ENCODE data around the gene PSMD14.

Gene PSMD14

DNA sequence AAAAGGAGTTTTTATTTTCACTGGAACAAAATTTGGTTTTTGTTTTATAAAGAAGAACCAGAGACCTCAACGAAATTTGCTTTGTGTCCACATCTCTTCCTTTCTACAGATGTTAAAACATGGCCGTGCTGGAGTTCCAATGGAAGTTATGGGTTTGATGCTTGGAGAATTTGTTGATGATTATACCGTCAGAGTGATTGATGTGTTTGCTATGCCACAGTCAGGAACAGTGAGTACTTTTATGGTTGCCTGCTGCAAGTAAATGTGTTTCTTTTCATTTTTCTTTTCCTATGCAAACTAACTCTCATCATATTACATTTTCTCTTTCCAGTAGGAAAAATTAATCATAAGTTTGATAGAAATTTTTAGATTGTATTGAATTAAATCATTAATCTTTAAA, 59.5 kb downstream of the PSMD14 start:
- Histone ChIP-seq H3K27ac (ENCODE audit: extremely low read depth, low read depth, low read length) (no peak overlapping the region), H3K36me3 (ENCODE audit: control insufficient read depth in 2 of 2, insufficient read depth in 1 of 2, low read length in 2 of 2) (peaks cover 3 to 34% of the 10 kb centered on the region in 2 experiments; a peak in 2 of 3 replicates), H3K4me1 (ENCODE audit: control insufficient read depth, insufficient read depth, low read length) (no peaks in the 10 kb centered on the region), H3K9me3 (ENCODE audit: control insufficient read depth, insufficient read depth, low read depth, low read length) (no peaks in the 10 kb centered on the region), H3K4me3 (ENCODE audit: low read depth, low read length) (no peak overlapping the region)
- ChIA-PET CTCF (no interaction called here), POLR2A (no interaction called here)
- TF ChIP-seq ZSCAN16 (tag by site-specific recombination; IDR thresholded peaks at IDR 0.05) = no peak
- TF ChIP-seq, protein P1, sequence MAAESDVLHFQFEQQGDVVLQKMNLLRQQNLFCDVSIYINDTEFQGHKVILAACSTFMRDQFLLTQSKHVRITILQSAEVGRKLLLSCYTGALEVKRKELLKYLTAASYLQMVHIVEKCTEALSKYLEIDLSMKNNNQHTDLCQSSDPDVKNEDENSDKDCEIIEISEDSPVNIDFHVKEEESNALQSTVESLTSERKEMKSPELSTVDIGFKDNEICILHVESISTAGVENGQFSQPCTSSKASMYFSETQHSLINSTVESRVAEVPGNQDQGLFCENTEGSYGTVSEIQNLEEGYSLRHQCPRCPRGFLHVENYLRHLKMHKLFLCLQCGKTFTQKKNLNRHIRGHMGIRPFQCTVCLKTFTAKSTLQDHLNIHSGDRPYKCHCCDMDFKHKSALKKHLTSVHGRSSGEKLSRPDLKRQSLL (tag by site-specific recombination; IDR thresholded peaks at IDR 0.05) = no peak
- no peak for TF ChIP-seq MZF1 (tag by site-specific recombination; IDR thresholded peaks at IDR 0.05; ENCODE audit: borderline replicate concordance)
- no peak for TF ChIP-seq ZNF791 (tag by site-specific recombination; IDR thresholded peaks at IDR 0.05)
- no peak for TF ChIP-seq ZNF501 (tag by site-specific recombination; IDR thresholded peaks at IDR 0.05)
- TF ChIP-seq ZNF837 (tag by site-specific recombination; IDR thresholded peaks at IDR 0.05) = no peak
- no peak for TF ChIP-seq ZBTB8A (tag by site-specific recombination; IDR thresholded peaks at IDR 0.05)
- no peak for TF ChIP-seq ZNF549 (tag by site-specific recombination; IDR thresholded peaks at IDR 0.05)
- no peak for TF ChIP-seq ZNF423 (tag by site-specific recombination; IDR thresholded peaks at IDR 0.05)
- TF ChIP-seq ZNF146 (tag by site-specific recombination; IDR thresholded peaks at IDR 0.05) = no peak
- TF ChIP-seq ZNF23 (tag by site-specific recombination; IDR thresholded peaks at IDR 0.05; ENCODE audit: borderline replicate concordance) = no peak
- TF ChIP-seq, protein P2, sequence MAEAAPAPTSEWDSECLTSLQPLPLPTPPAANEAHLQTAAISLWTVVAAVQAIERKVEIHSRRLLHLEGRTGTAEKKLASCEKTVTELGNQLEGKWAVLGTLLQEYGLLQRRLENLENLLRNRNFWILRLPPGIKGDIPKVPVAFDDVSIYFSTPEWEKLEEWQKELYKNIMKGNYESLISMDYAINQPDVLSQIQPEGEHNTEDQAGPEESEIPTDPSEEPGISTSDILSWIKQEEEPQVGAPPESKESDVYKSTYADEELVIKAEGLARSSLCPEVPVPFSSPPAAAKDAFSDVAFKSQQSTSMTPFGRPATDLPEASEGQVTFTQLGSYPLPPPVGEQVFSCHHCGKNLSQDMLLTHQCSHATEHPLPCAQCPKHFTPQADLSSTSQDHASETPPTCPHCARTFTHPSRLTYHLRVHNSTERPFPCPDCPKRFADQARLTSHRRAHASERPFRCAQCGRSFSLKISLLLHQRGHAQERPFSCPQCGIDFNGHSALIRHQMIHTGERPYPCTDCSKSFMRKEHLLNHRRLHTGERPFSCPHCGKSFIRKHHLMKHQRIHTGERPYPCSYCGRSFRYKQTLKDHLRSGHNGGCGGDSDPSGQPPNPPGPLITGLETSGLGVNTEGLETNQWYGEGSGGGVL (tag by site-specific recombination; IDR thresholded peaks at IDR 0.05) = no peak
- TF ChIP-seq, protein P3, sequence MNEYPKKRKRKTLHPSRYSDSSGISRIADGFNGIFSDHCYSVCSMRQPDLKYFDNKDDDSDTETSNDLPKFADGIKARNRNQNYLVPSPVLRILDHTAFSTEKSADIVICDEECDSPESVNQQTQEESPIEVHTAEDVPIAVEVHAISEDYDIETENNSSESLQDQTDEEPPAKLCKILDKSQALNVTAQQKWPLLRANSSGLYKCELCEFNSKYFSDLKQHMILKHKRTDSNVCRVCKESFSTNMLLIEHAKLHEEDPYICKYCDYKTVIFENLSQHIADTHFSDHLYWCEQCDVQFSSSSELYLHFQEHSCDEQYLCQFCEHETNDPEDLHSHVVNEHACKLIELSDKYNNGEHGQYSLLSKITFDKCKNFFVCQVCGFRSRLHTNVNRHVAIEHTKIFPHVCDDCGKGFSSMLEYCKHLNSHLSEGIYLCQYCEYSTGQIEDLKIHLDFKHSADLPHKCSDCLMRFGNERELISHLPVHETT (tag by site-specific recombination; IDR thresholded peaks at IDR 0.05) = no peak
- TF ChIP-seq, protein P4, sequence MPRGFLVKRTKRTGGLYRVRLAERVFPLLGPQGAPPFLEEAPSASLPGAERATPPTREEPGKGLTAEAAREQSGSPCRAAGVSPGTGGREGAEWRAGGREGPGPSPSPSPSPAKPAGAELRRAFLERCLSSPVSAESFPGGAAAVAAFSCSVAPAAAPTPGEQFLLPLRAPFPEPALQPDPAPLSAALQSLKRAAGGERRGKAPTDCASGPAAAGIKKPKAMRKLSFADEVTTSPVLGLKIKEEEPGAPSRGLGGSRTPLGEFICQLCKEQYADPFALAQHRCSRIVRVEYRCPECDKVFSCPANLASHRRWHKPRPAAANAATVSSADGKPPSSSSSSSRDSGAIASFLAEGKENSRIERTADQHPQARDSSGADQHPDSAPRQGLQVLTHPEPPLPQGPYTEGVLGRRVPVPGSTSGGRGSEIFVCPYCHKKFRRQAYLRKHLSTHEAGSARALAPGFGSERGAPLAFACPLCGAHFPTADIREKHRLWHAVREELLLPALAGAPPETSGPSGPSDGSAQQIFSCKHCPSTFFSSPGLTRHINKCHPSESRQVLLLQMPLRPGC (tag by site-specific recombination; IDR thresholded peaks at IDR 0.05) = no peak
- TF ChIP-seq ZNF24 (tag by site-specific recombination; IDR thresholded peaks at IDR 0.05) = no peak
- TF ChIP-seq ZFP69B (tag by site-specific recombination; IDR thresholded peaks at IDR 0.05) = no peak

DNA sequence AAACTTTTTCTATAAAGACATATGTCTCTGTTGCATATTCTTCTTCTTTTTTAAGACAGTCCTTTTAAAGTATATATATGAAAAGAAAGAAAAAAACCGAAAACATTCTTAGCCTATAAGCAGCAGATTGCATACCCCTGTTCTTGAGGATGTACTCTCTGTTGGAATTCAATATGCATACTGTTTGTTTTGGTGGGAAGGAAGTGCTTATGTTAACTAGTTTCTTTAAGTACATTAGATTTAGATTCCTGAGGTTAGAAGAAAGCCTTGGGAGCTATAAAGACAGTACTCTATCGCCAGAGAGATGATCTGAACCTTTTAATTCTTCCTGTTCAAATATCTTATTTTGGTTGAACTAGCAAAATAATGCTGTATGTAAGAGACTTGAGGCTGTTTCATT, 61.1 kb downstream of the PSMD14 start:
- ChIA-PET CTCF (no interaction called here), POLR2A (interaction anchor here (1.4 kb wide), 1 partner anchor 61 kb away, joined by 3 read pairs; the partner anchor contains the start of gene PSMD14)
- Histone ChIP-seq H3K27ac (ENCODE audit: extremely low read depth, low read depth, low read length) (no peak overlapping the region), H3K4me1 (ENCODE audit: control insufficient read depth, insufficient read depth, low read length) (0 out of 2 replicates have a peak, but pooled peaks cover 4% of the 10 kb centered on the region), H3K4me3 (ENCODE audit: low read depth, low read length) (no peak overlapping the region), H3K9me3 (ENCODE audit: control insufficient read depth, insufficient read depth, low read depth, low read length) (no peaks in the 10 kb centered on the region), H3K36me3 (ENCODE audit: control insufficient read depth in 2 of 2, insufficient read depth in 1 of 2, low read length in 2 of 2) (peaks cover 4 to 31% of the 10 kb centered on the region in 2 experiments; a peak in 2 of 3 replicates)
- TF ChIP-seq ZNF747 (tag by site-specific recombination; IDR thresholded peaks at IDR 0.05) (no peak), SALL2 (tag by site-specific recombination; IDR thresholded peaks at IDR 0.05; ENCODE audit: borderline replicate concordance) (no peak), ZNF214 (tag by site-specific recombination; IDR thresholded peaks at IDR 0.05; ENCODE audit: borderline replicate concordance) (no peak), ZNF266 (tag by site-specific recombination; IDR thresholded peaks at IDR 0.05; ENCODE audit: low read depth) (no peak), ZSCAN16 (tag by site-specific recombination; IDR thresholded peaks at IDR 0.05) (no peak), REPIN1 (tag by site-specific recombination; IDR thresholded peaks at IDR 0.05; ENCODE audit: low read depth) (no peak), HOXA7 (CRISPR knock-in tag; IDR thresholded peaks at IDR 0.05; ENCODE audit: borderline replicate concordance) (no peak), ZNF830 (tag by site-specific recombination; IDR thresholded peaks at IDR 0.05; ENCODE audit: low read depth) (no peak)
- TF ChIP-seq, protein P1 (tag by site-specific recombination; IDR thresholded peaks at IDR 0.05) = no peak
- TF ChIP-seq, protein P5, sequence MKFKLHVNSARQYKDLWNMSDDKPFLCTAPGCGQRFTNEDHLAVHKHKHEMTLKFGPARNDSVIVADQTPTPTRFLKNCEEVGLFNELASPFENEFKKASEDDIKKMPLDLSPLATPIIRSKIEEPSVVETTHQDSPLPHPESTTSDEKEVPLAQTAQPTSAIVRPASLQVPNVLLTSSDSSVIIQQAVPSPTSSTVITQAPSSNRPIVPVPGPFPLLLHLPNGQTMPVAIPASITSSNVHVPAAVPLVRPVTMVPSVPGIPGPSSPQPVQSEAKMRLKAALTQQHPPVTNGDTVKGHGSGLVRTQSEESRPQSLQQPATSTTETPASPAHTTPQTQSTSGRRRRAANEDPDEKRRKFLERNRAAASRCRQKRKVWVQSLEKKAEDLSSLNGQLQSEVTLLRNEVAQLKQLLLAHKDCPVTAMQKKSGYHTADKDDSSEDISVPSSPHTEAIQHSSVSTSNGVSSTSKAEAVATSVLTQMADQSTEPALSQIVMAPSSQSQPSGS (tag by site-specific recombination; IDR thresholded peaks at IDR 0.05; ENCODE audit: low read depth) = no peak
- TF ChIP-seq, protein P6, sequence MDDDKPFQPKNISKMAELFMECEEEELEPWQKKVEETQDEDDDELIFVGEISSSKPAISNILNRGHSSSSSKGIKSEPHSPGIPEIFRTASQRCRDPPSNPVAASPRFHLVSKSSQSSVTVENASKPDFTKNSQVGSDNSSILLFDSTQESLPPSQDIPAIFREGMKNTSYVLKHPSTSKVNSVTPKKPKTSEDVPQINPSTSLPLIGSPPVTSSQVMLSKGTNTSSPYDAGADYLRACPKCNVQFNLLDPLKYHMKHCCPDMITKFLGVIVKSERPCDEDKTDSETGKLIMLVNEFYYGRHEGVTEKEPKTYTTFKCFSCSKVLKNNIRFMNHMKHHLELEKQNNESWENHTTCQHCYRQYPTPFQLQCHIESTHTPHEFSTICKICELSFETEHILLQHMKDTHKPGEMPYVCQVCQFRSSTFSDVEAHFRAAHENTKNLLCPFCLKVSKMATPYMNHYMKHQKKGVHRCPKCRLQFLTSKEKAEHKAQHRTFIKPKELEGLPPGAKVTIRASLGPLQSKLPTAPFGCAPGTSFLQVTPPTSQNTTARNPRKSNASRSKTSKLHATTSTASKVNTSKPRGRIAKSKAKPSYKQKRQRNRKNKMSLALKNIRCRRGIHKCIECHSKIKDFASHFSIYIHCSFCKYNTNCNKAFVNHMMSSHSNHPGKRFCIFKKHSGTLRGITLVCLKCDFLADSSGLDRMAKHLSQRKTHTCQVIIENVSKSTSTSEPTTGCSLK (tag by site-specific recombination; IDR thresholded peaks at IDR 0.05) = no peak

Data from HEK293 (cell line).